Measurements from ENCODE around the gene CERS6.

Gene CERS6

DNA sequence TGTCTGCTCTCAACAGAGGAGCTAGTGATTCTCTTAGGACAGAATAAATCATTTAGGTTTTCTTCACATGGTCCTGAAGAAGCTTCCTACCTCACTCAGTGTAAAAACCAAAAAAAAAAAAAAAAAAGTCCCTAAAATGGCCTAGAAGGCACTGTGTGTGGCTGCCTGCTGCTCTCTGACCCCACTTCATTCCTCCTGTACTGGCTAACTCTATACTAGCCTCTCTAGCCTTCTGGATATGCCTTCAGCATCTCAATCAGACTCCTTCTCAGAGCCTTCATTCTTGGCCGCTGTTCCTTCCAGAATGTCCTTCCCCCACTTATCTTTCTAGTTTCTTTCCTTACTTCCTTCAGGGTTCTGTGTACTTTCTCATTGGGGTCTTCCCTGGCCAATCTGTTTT, 82.1 kb downstream of the CERS6 start:
- DNase-seq, result no peak

DNA sequence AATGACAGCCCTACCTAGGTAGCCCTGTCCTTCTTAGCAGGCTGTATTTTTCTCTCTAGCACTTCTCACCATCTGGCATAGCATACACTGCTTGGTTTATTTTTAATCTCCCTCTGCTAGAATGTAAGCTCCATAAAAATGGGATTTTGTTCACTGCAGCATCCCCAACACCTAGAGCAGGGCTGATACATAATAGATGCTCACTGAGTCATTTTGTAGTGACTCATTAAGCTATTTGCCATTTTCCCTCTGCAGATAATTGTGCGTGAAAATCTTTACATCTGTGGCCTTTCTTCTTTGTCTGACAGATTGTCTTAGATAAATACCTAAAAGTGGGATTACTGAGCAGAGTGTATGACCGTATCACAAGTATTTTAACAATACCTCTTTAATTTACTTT, 82.5 kb downstream of the CERS6 start:
- DNase-seq, result no peak

DNA sequence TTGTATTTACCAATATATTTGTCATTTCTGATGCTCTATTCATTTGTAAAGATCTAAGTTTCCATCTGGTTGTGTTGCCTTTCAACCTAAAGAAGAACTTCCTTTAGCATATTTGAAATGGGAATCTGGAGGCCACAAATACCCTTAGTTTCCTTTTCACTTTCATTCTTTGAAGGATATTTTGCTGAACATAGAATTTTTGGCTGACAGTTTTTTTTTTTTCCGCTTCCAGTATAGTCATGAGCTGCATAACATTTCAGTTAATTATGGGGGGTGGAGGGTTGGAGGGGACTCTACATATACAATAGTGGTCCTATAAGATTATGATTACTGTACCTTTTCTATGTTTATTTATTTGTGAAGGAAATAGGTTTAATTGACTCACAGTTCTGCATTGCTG, 83.9 kb downstream of the CERS6 start:
- DNase-seq, result no peak

DNA sequence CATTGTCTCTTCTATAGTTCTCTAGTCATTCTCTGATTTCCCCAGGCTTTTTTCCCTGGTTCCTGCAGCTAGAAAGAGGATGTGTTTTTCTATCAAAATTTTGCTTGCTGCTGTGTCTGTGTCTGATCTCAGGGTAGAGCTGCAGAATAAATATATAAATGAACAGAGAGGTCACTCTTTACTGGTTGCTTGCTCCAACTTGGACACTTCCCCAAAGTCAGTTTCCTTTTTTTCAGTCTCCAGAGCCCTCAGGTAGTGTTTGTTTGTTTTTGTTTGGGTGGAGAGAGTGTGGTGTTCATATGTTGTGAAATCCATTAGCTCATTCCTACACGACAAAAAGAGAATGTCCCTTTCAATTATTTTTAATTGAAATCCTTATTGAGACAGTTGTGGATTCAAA, 85.8 kb downstream of the CERS6 start:
- DNase-seq, result no peak

DNA sequence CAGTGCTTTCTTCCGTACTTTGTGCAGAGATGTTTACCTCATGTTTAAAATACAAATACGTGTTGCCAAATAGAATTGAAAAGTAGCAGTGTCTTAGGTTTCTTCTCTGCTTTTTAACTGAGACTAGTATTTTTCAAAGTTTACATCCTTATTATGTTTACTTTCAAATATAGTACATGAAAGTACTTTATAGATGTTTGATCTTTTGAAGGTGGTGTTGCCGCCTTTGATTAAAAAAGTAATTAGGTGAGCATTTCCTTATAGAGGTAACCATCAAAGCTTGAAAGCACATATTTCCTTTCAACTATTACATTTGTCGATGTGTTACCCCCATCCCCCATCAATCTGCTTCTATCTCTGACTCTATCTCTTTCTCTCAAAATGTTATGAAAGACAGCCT, 87.0 kb downstream of the CERS6 start:
- no peak for DNase-seq

DNA sequence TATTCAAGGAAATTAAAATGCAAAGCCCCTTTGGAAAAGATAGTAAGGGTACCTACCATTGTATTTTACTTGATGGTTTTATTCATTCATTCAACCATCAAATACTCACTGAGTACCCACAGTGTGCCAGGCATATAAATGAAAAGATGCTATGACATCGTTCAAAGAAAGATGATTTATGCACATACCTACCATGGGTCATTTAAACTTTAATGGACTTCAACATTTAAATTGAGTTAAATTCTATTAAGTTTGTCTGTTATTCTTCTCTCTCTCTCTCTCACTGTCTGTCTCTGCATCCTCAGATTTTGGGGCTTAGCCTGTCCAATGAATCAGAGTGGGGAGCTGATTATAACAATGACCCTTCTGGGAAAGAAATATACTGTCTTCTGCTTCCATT, 87.9 kb downstream of the CERS6 start:
- no peak for DNase-seq

DNA sequence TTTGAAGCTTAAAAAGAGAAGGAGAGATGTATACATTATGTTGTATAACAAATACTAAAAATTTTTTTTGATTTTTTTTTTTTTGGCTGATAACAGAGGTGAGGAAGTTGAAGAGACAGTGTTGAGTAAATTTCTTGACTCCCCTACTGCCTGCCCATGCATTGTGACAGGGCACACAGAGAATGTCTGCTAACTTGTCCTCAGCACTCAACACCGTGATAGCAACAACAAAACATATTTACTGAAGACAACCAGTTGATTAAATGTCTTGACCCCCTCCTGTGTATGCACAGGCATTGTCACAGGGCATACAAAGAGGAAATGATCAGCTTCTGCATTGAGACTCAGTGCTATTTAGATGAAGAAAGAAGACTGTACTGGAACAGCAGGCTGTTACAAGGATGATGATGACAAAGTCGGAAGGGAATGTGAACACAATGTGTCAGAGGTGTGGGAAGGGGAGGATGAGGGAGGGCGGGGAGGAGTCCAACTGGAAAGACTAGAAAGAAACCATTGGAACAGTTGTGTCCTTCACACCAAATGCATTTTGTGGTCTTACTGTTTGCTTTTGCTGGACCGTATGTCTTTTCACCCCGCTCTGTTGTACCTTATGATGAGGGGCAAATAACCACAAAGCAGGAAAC, 89.5 kb downstream of the CERS6 start:
- no peak for DNase-seq

DNA sequence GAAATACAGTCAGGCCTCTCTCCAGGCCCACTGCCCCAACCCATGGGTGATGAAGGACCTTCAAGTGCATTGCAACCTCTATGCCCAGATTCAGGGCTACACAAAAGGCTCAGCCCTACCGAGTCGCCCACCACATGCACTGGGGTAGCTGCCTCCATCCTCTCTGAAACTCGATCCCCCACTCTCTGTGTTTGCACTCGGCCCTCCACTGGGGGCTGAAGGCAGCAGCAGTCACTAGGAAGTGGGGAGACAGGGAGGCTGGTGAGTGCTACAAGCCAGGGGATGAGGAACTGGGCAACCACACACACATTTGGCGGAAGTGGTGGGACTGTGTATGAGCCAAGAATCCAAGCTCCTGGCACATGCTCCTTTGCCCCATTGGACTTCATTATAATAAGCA, 94.6 kb downstream of the CERS6 start:
- no peak for DNase-seq

DNA sequence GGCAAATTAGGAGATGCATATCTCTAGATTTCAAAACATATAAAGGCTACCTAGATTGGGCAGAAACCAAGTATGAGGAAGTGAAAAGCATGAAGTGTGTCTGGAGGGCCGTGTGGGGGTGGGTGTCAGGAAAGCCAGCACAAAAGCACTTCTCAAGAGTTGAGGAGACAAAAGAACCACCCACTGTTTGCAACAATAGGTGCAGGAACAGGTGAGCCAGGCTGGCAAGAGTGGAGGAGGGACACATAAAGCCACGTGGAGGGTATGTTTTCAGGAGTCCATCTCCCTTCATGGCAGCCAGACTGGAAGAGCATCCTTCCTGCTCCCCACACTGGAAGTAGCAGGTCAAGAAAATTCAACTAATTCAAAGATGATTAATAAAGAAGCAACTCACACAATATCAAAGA, 96.4 kb downstream of the CERS6 start:
- no peak for DNase-seq

DNA sequence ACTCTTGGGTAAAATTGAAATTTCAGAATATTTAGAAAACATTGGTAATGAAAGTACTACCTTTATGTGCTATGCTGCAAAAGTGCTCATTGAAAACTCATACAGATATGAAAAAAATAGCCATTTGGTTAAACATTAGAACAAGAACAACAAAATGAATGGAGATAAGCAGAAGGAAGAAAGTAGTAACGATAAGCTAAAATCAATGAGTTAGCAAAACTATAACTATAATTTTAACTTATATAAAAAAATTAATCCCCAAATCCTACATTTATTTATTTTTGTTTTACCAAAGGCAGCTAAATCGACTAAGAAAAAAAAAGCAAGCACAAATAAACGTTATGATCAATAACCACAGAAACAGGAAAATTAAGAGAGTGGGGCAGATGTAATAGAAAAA, 99.2 kb downstream of the CERS6 start:
- DNase-seq, result no peak

DNA sequence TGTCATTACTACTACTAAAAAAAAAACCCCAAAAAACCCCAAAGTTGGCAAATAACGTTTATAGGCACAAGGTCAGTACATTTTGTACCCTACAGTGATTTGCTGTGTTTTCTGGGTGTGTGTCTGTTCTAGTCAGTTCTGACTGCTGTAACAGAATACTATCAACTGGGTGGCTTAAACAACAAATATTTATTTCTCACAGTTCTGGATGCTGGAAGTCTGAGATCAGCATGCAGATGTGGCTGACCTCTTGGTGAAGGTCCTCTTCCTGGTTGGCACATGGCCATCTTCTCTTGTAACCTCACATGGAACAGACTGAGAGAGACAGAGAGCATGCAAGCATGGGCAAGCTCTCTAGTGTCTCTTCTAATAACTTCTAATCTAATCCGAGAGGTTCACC, 103.1 kb downstream of the CERS6 start:
- no peak for DNase-seq

DNA sequence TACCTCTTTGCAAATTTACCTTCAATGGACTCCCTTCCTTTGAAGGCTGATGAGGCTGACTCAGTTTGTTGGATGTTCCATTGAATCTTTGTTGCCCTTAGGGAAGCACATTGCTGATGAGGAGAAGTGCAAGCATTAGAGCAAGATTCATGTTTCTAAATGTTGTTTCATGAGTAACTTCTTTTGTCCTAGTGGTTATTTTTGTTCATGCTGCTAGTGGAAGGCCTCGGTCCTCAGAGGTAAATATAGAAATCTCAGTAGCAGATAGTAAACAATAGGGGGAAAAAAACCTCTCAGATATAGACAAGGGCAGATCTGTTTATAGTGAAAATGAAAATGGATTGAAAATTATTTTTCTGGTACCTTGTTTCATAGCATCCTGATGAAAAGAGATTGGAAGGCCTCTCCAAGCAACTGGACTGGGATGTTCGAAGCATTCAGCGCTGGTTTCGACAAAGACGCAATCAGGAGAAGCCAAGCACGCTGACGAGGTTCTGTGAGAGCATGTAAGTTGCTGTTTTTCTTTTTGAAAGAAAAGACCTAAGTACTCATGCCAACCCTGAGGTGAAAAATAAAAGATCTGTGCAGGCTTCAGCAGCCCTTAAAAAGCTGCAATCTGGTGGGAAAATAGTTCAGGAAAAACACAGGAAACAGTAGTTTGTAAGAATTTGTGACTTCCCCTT, 104.9 kb downstream of the CERS6 start:
- DNase-seq, result no peak

DNA sequence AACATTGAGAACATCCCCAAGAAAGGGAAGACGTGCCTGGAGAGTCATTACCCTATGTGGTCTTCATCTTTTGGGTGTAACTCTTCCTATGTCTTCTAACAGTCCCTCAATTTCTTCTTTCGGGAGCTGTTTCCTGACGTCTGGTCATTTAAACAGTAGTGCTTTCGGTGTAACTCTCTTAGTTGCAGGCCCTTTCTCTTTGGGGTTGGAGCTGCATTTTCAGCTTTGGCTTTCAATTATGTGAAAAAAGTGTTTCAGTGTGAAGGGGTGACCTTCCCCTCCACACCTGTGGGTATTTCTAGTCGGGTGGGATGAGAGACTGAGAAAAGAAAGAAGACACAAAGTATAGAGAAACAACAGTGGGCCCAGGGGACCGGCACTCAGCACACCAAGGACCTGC, 105.9 kb downstream of the CERS6 start:
- DNase-seq, result no peak

DNA sequence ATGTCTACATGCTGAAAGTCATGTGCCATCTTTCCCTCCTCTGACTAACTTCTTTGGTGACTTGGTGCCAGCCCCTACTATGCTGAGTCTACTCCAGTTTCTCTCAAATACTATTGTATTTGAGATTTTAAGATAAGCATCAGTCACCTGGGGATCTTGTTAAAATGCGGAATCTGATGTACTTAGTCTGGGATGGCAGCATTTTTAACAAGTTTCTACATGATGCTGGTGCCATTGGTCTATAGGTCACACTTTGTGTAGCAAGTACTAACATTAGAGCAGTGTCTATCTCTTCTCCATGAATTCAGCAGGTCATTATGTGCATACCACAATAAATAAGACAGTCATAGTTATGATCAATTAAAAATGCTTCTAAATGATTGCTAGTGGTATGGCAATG, 106.9 kb downstream of the CERS6 start:
- DNase-seq, result no peak

DNA sequence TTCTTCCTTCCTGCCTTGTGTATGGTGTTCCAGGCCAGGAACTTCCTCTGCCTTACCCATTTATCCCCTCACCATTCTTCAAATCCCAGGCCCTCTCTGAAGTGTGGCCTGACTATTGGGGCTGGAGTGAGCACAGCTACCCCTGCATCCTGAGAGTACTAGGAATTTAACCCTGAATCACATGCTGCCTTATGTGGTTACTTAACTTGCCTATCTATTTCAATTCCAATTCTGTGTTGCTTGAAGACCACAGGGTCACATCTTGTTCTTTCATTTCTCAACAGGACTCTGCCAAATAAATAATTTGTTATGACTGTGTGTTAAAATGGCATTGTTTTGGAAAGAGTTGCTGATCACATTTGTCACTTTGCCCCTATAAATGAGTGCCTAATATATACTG, 108.6 kb downstream of the CERS6 start:
- no peak for DNase-seq

DNA sequence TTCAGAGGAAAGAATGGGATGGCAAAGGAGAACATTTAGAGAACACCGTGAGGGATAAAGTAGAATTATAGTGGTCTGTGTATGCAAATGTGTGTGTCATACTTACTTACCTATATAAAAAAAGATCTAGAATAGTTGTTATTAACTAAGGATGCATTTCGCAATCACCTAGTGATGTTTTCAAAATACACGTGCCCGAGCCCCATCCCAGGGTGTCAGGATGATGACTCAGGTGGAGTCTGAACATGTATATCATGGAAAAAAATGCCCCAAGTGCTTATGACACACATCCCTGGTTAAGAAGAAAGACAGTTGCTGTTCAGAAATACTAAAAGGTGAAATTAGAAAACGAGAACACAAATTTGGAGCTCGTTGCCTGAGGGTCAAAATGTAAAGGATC, 109.0 kb downstream of the CERS6 start:
- DNase-seq, result no peak

DNA sequence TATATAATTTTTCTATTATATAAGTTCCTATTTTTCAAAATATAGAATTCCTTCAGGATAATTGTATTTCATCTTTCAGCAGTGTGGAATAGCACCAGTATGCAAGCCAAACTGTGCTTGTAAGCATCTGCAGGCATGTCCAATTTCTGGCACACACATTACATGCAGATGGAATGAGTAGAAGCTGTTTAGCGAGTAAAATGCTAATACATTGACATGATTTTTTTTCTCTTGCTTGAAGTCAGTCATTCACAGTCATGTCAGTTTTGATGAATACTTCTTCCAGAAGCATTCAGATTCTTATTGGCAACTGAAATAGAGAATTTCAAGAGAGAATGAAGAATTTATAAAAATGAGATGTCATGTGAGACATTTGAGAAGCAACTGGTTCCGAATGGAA, 109.4 kb downstream of the CERS6 start:
- DNase-seq, result no peak

DNA sequence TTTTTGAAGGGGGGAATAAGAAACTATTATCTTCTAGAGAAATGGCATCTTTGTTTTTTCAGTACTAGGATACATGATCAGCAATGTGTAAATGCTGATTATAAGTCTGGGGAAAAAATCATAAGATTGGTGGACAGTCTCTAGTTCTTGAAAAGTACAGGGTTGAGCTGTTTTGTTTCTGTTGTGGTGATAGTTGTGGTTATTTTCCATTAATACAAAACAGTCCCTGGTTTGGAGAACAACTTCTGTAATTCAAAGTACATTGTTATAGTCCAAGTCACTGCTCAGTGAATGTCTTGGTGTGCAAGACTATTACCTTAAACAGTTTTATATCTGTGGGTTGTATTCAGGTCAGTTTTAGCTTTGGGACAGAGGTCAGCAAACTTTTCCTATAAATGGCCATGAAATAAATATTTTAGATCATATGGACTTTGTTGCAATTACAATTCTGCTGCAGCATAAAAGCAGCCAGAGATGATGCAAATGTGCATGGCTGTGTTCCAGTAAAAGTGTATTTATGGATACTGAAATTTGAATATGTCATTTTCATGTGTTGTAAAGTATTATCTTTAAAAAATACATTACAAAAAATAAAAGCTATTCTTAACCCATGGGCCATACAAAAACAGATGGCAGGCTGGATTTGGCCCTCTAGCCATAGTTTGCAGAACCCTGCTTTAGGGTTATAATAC, 111.0 kb downstream of the CERS6 start:
- DNase-seq, result no peak

DNA sequence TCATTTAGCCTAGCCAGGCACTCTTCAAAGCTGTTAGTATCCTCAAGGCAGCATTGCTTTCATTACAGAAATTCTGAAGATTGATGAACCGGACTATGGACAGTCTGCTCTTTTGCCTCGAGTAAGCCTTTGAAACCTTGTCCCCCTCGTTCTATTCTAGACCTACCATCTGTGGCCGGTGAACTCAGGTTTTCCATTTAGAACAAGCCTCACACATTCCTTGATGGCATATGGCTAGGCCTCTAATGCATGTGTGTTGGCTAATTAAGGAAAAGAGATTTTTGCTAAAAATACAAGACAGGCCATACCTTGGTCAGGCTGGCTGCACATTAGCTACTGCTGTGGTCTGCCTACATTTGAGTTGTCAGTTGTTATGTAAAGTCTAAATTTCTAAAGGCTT, 111.8 kb downstream of the CERS6 start:
- no peak for DNase-seq

DNA sequence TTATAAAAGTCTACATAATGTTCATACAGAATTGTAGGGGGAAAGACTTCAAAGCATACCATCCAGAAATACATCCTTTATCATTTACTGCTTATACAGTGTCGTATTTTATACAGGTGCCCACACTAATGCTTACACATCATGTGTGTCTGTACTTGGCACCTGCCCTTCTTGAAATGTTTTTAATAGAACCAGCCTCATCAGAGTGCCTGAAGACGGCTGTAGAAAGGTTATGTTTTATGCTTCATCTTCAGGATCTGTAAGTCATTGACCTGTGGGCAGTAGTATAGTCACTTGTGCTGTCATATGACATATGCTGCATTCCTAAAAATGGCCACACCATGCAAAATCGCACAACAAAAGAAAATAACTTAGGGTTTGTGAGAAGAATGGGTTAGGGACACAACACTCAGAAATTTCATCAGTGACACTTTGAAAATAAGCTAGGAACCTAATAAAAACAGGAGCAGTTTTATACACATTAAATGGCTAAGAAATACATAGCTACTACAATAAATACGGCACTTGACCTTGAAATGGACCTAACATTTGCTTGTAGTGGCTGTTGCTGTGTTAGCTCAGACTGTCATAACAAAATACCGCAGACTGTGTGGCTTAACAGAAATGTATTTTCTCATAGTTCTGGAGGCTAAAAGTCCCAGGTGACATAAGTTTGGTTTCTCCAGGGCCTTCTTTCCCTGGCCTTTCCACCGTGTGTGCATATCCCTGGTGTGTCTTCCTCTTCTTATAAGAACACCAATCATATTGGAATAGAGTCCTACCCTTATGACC, 112.6 kb downstream of the CERS6 start:
- no peak for DNase-seq

DNA sequence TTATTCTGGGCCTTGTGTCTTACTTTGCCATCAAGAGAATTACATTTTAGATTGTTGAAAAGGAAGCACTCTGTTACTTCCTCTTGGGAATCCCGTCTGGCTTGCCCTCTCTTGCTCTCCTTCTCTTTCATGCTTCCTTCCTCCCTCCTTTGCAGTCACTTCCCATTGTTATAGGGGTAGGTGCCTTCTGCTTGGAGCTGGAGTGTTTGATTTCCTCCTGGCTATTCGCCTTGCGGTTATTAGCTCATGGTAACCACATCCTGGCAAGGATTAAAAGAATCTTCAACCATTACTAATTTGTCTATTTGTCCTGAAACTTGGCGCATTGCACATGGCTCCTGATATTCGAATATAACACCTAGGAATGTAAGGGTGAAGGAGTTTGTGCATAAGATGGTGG, 115.0 kb downstream of the CERS6 start:
- no peak for DNase-seq

DNA sequence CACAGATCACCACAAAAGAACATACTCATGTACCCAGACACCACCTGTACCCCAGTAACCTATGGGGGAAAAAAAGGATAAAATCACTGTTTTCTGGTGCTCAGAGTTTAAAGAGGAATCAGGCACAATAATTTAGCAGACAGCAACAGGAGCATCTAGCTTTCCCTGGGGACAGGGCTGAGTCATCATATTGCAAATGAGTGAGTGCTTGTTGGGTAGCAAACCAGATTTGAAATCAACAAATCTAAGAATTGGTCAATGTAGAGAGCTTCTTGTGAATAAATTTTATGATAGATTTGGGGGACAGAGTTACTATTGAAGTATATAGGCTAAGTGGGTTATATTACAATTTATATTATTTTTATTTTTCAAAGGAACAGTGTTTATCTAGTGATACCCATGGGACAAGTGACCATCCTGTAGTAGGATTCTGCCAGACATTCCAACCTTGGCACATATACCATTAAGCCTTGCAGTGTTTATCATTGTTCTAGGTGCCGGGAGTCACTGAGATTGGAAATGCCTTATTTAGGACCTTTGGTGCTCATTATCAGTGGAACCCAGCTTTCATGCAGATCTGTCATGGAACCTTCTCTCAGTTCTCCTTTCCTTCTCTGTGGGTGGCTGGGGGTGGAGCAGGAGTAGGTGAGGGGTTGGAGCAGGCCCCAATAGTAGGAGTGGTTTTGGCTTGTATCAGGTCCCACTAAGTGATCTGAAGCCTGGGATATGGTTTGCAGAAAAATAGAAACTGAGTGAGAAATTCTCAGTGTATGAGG, 117.2 kb downstream of the CERS6 start:
- no peak for DNase-seq

Data from activated CD8-positive, alpha-beta memory T cell treated with anti-CD3 and anti-CD28 coated beads for 24 hours (primary cell).